SU-DHL-6 (cell line): Measurements from ENCODE around the gene CHD6.

Experiments used
- H2AFZ ChIP-seq: fragments of 200-600 bp; sonication (generic); 2 replicates; pipeline ENCODE4 v1.6.1; 2014; ENCODE audit warnings: low read depth, mild to moderate bottlenecking, moderate library complexity, mixed read lengths, antibody characterized with exemption, low read length; ENCODE audit not compliant: severe bottlenecking
- H3F3A ChIP-seq: fragments of 200-600 bp; shearing (Covaris generic); 2 replicates; pipeline ENCODE4 v1.6.0; 2016; ENCODE audit warnings: antibody characterized with exemption, mild to moderate bottlenecking; ENCODE audit not compliant: insufficient read depth
- H3K27ac ChIP-seq: fragments of 200-600 bp; sonication (generic); 2 replicates; pipeline ENCODE4 v1.5.1; 2016; ENCODE audit warnings: low read depth, mild to moderate bottlenecking, low read length, moderate library complexity, mixed read lengths
- H3K27me3 ChIP-seq: fragments of 200-600 bp; sonication (generic), shearing (Covaris generic); 2 replicates; pipeline ENCODE4 v1.6.0; 2014; ENCODE audit warnings: mild to moderate bottlenecking, low read length
- H3K36me3 ChIP-seq: fragments of 200-600 bp; sonication (generic); 2 replicates; pipeline ENCODE4 v1.6.1; 2014; ENCODE audit warnings: mild to moderate bottlenecking, low read length, mixed read lengths
- H3K4me2 ChIP-seq: fragments of 300-600, 200-600 bp; shearing (Covaris generic), sonication (generic); 2 replicates; pipeline ENCODE4 v1.6.0; 2014; ENCODE audit warnings: low read length, low read depth, mild to moderate bottlenecking; ENCODE audit not compliant: poor library complexity, severe bottlenecking
- H3K4me3 ChIP-seq: fragments of 200-600 bp; sonication (generic); 2 replicates; pipeline ENCODE4 v1.5.1; 2014; ENCODE audit warnings: antibody characterized with exemption, low read length, mild to moderate bottlenecking, mixed read lengths; ENCODE audit not compliant: insufficient read depth, poor library complexity, severe bottlenecking
- H3K79me2 ChIP-seq: fragments of 200-600 bp; sonication (generic); 2 replicates; pipeline ENCODE4 v1.6.1; 2014; ENCODE audit warnings: mild to moderate bottlenecking, low read length, moderate library complexity; ENCODE audit not compliant: insufficient read depth
- H3K9ac ChIP-seq: fragments of 200-600 bp; sonication (generic); 2 replicates; pipeline ENCODE4 v1.7.0; 2014; ENCODE audit warnings: mild to moderate bottlenecking, low read length
- H3K9me2 ChIP-seq: fragments of 200-600 bp; sonication (generic); replicated peaks from 2 replicates; pipeline ENCODE4 v1.6.1; 2014; ENCODE audit warnings: low read length; ENCODE audit not compliant: insufficient read depth
- H3K9me3 ChIP-seq: fragments of 200-600 bp; sonication (generic); 2 replicates; pipeline ENCODE4 v1.6.1; 2014; ENCODE audit warnings: low read length, mixed read lengths; ENCODE audit not compliant: insufficient read depth
- H4K20me1 ChIP-seq: fragments of 200-600 bp; sonication (generic); 2 replicates; pipeline ENCODE4 v1.6.1; 2014; ENCODE audit warnings: low read depth, mild to moderate bottlenecking, antibody characterized with exemption, low read length, moderate library complexity, mixed read lengths
- CTCF ChIP-seq: fragments of 200-600 bp; sonication (generic); IDR thresholded peaks from one replicate; pipeline ENCODE4 v1.5.1; 2017; ENCODE audit warnings: antibody characterized with exemption, mild to moderate bottlenecking, low read length, moderate library complexity; ENCODE audit not compliant: insufficient read depth, poor library complexity, severe bottlenecking
- EZH2phosphoT487 ChIP-seq: fragments of 200-600 bp; sonication (generic), shearing (Covaris generic); conservative IDR thresholded peaks from 2 replicates; pipeline ENCODE4 v1.6.1; 2018; ENCODE audit warnings: mild to moderate bottlenecking, antibody characterized with exemption, low read length, moderate library complexity, mixed read lengths

The CHD6 gene

GRCh38 chr20:41398408-41398807, 219.8 kb downstream of the CHD6 start:
- Histone ChIP-seq H3K4me3 (no peak overlapping the region), H3K36me3 (no peaks in the 10 kb centered on the region), H3K9ac (no peak overlapping the region), H3K4me2 (no peak overlapping the region), H3K27ac (no peak overlapping the region), H3K9me2 (no peaks in the 10 kb centered on the region), H2AFZ (no peak overlapping the region), H4K20me1 (no peaks in the 10 kb centered on the region), H3K79me2 (no peaks in the 10 kb centered on the region), H3K27me3 (no peaks in the 10 kb centered on the region), H3F3A (no peaks in the 10 kb centered on the region), H3K9me3 (no peaks in the 10 kb centered on the region)
- TF ChIP-seq CTCF (no peak), EZH2phosphoT487 (no peak)

- Histone ChIP-seq H3K4me2 (no peak overlapping the region), H3K79me2 (no peaks in the 10 kb centered on the region), H3K27ac (no peak overlapping the region), H3K9ac (no peak overlapping the region), H3K27me3 (no peaks in the 10 kb centered on the region), H3K4me3 (no peak overlapping the region), H3K36me3 (no peaks in the 10 kb centered on the region), H3K9me3 (no peaks in the 10 kb centered on the region), H3K9me2 (no peaks in the 10 kb centered on the region), H4K20me1 (no peaks in the 10 kb centered on the region), H2AFZ (no peak overlapping the region), H3F3A (no peaks in the 10 kb centered on the region)
- TF ChIP-seq EZH2phosphoT487 (no peak), CTCF (no peak)
Measured at GRCh38 chr20:41395667-41396664, 222.2 kb downstream of the CHD6 start.

GRCh38 chr20:41394931-41395666, 223.1 kb downstream of the CHD6 start:
- no peak for TF ChIP-seq CTCF
- no peak for TF ChIP-seq EZH2phosphoT487
- Histone ChIP-seq H3K4me3 (no peak overlapping the region), H3K9me2 (no peaks in the 10 kb centered on the region), H3K27ac (no peak overlapping the region), H4K20me1 (no peaks in the 10 kb centered on the region), H3F3A (no peaks in the 10 kb centered on the region), H3K27me3 (no peaks in the 10 kb centered on the region), H3K4me2 (no peak overlapping the region), H3K9ac (no peak overlapping the region), H3K79me2 (no peaks in the 10 kb centered on the region), H3K9me3 (no peaks in the 10 kb centered on the region), H2AFZ (no peak overlapping the region), H3K36me3 (no peaks in the 10 kb centered on the region)
